Ascending aorta (tissue), 2 donors: ENCODE data around the gene TMEM14C. TPM values are rescaled to one million over a fixed set of nuclear protein-coding genes. Genes with fewer than 3 reads are reported as not detected.

Source experiments
- DNase-seq, 2 donors: peaks; one replicate each; pipeline ENCODE4 v3.0.0-alpha.2; 2019; ENCODE audit warnings: low spot score in 2 of 2
- H3K27ac ChIP-seq, 2 donors: fragments of 200-600 bp; sonication (generic); one replicate each; pipeline ENCODE4 v1.5.1; 2016 to 2017; ENCODE audit warnings: mild to moderate bottlenecking in 1 of 2
- H3K27me3 ChIP-seq: fragments of 200-600 bp; sonication (generic); one replicate; pipeline ENCODE4 v1.5.1; 2017
- H3K36me3 ChIP-seq, 2 donors: fragments of 200-600 bp; sonication (generic); one replicate each; pipeline ENCODE4 v1.5.1; 2016
- H3K4me1 ChIP-seq, 2 donors: fragments of 200-600 bp; sonication (generic); one replicate each; pipeline ENCODE4 v1.5.1; 2016 to 2017; ENCODE audit warnings: mild to moderate bottlenecking in 1 of 2
- H3K4me3 ChIP-seq, 2 donors: fragments of 200-600 bp; sonication (generic); one replicate each; pipeline ENCODE4 v1.5.1; 2016 to 2017; ENCODE audit warnings: mild to moderate bottlenecking in 1 of 2
- H3K9me3 ChIP-seq, 2 donors: fragments of 200-600 bp; sonication (generic); one replicate each; pipeline ENCODE4 v1.5.1; 2016
- CTCF ChIP-seq, 3 experiments: fragments of 200-600 bp in 2 of 3; fragments of 450-650 bp in 1 of 3; sonication (generic) in 2 of 3; IDR thresholded peaks; one replicate each; pipeline ENCODE4 v1.5.1; 2016 to 2019; ENCODE audit warnings: antibody characterized with exemption in 3 of 3, mild to moderate bottlenecking in 1 of 3, moderate library complexity in 1 of 3
- intact Hi-C: fragments of 100-400 bp; cut with DNase I; formaldehyde crosslinking; loops from one replicate; pipeline ENCODE4 v1.15.1; 2023
- total RNA-seq: library from RNA; depleted of rRNA; stranded (reverse); fragments of >200 nt; gene quantifications from one replicate; pipeline ENCODE4 v1.1.0, GENCODE V29; 2016

The TMEM14C gene
- total RNA-seq, result 79.6 TPM

GRCh38 chr6:10722820-10723566, at the start of gene TMEM14C:
Gene TMEM14C, plus strand, starts transcription at chr6:10723070. Its CDS starts 1,544 bp downstream, at chr6:10724614.
- Histone ChIP-seq H3K4me3 (peak within 1 kb of the TSS; percentile 66 to 91), H3K4me1 (peaks cover 7 to 20% of the 10 kb centered on the region in 2 donors), H3K27ac (peak within 1 kb of the TSS; percentile 82 to 92), H3K36me3 (peaks cover 2 to 24% of the 10 kb centered on the region in 2 donors), H3K9me3 (peaks cover 0 to 6% of the 10 kb centered on the region in 2 donors), H3K27me3 (no peaks in the 10 kb centered on the region)
- intact Hi-C loops, result loop anchor here (1.0 kb wide), 3 partner anchors 24 to 213 kb away; partner anchors contain the start of genes C6orf52, PAK1IP1 and TMEM14B
- DNase-seq, result peak; percentile 95 to 100
- no peak for TF ChIP-seq CTCF (IDR thresholded peaks at IDR 0.05)

- Histone ChIP-seq H3K4me1 (no peaks in the 10 kb centered on the region), H3K27ac (no peak overlapping the region), H3K4me3 (no peak overlapping the region), H3K36me3 (no peaks in the 10 kb centered on the region), H3K9me3 (no peaks in the 10 kb centered on the region), H3K27me3 (no peaks in the 10 kb centered on the region)
- intact Hi-C loops, result no loop called here
- no peak for DNase-seq
- TF ChIP-seq CTCF (IDR thresholded peaks at IDR 0.05), result no peak
Observed at GRCh38 chr6:10676403-10676802, 46.5 kb upstream of the TMEM14C start.

- Histone ChIP-seq H3K27me3 (no peaks in the 10 kb centered on the region), H3K36me3 (no peaks in the 10 kb centered on the region), H3K27ac (no peak overlapping the region), H3K9me3 (no peaks in the 10 kb centered on the region), H3K4me1 (no peaks in the 10 kb centered on the region), H3K4me3 (no peak overlapping the region)
- intact Hi-C loops, result no loop called here
- no peak for TF ChIP-seq CTCF (IDR thresholded peaks at IDR 0.05)
- DNase-seq, result no peak
Observed at GRCh38 chr6:10678456-10678855, 44.4 kb upstream of the TMEM14C start.

GRCh38 chr6:10681795-10682194, 41.1 kb upstream of the TMEM14C start:
- Histone ChIP-seq H3K36me3 (no peaks in the 10 kb centered on the region), H3K4me1 (no peaks in the 10 kb centered on the region)
- intact Hi-C loops, result no loop called here

GRCh38 chr6:10682355-10682988, 40.4 kb upstream of the TMEM14C start:
- Histone ChIP-seq H3K27me3 (no peaks in the 10 kb centered on the region), H3K9me3 (no peaks in the 10 kb centered on the region), H3K36me3 (no peaks in the 10 kb centered on the region), H3K27ac (no peak overlapping the region), H3K4me1 (no peaks in the 10 kb centered on the region), H3K4me3 (no peak overlapping the region)
- intact Hi-C loops, result no loop called here
- TF ChIP-seq CTCF (IDR thresholded peaks at IDR 0.05), result no peak
- DNase-seq, result no peak

More at GRCh38 chr6:10681795-10682194, 41.1 kb upstream of the TMEM14C start:
- no peak for DNase-seq
- no peak for TF ChIP-seq CTCF (IDR thresholded peaks at IDR 0.05)
- no peaks in the 10 kb centered on the region for H3K27me3 ChIP-seq
- no peak overlapping the region for H3K4me3 ChIP-seq
- H3K27ac ChIP-seq, result no peak overlapping the region
- H3K9me3 ChIP-seq, result no peaks in the 10 kb centered on the region
